Neural cell (in vitro differentiated cells): ENCODE data around the gene PPM1B.

Experiments used
- CTCF ChIP-seq: fragments of 450-650 bp; IDR thresholded peaks from 2 replicates; pipeline ENCODE4 v1.5.1; 2014; ENCODE audit warnings: antibody characterized with exemption, mild to moderate bottlenecking, moderate library complexity; ENCODE audit not compliant: poor library complexity, severe bottlenecking
- EZH2 ChIP-seq: fragments of 200-600, 300-800 bp; shearing (Covaris generic), sonication (generic); IDR thresholded peaks from 2 replicates; pipeline ENCODE4 v1.6.1; 2014; ENCODE audit warnings: antibody characterized with exemption, low read length, borderline replicate concordance, mild to moderate bottlenecking; ENCODE audit not compliant: insufficient read depth, poor library complexity, severe bottlenecking
- POLR2AphosphoS5 ChIP-seq: IDR thresholded peaks from 2 replicates; pipeline ENCODE4 v1.6.1; 2012
- RAD21 ChIP-seq: fragments of 450-650 bp; conservative IDR thresholded peaks from 2 replicates; pipeline ENCODE4 v1.6.1; 2014; ENCODE audit warnings: antibody characterized with exemption, mild to moderate bottlenecking, moderate library complexity
- SMC3 ChIP-seq: fragments of 450-650 bp; conservative IDR thresholded peaks from 2 replicates; pipeline ENCODE4 v1.6.1; 2014; ENCODE audit warnings: antibody characterized with exemption, mild to moderate bottlenecking, moderate library complexity; ENCODE audit not compliant: poor library complexity
- TAF1 ChIP-seq: IDR thresholded peaks from 2 replicates; pipeline ENCODE4 v1.6.1; 2012; ENCODE audit warnings: low read depth
- TF ChIP-seq, protein P1 (sequence below): IDR thresholded peaks from 2 replicates; pipeline ENCODE4 v1.6.1; 2012; ENCODE audit warnings: borderline replicate concordance

DNA sequence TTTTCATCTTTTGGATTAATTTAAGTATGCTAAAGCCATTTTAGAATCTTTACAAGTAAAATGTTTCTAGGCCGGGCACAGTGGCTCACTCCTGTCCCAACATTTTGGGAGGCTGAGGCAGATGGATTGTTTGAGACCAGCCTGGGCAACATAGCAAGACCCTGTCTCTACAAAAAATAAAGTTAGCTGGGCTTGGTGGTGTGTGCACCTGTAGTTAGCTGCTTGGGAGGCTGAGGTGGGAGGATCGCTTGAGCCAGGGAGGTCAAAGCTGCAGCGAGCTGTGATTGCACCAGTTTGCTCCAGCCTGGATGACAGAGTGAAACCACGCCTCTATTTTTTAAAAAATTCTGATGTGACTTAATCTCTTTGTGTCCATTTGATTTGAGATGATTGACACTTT is 3.9 kb downstream of the PPM1B start:
- TF ChIP-seq CTCF (no peak), EZH2 (no peak), POLR2AphosphoS5 (no peak), RAD21 (no peak), TAF1 (no peak), SMC3 (no peak)
- TF ChIP-seq, protein P1, sequence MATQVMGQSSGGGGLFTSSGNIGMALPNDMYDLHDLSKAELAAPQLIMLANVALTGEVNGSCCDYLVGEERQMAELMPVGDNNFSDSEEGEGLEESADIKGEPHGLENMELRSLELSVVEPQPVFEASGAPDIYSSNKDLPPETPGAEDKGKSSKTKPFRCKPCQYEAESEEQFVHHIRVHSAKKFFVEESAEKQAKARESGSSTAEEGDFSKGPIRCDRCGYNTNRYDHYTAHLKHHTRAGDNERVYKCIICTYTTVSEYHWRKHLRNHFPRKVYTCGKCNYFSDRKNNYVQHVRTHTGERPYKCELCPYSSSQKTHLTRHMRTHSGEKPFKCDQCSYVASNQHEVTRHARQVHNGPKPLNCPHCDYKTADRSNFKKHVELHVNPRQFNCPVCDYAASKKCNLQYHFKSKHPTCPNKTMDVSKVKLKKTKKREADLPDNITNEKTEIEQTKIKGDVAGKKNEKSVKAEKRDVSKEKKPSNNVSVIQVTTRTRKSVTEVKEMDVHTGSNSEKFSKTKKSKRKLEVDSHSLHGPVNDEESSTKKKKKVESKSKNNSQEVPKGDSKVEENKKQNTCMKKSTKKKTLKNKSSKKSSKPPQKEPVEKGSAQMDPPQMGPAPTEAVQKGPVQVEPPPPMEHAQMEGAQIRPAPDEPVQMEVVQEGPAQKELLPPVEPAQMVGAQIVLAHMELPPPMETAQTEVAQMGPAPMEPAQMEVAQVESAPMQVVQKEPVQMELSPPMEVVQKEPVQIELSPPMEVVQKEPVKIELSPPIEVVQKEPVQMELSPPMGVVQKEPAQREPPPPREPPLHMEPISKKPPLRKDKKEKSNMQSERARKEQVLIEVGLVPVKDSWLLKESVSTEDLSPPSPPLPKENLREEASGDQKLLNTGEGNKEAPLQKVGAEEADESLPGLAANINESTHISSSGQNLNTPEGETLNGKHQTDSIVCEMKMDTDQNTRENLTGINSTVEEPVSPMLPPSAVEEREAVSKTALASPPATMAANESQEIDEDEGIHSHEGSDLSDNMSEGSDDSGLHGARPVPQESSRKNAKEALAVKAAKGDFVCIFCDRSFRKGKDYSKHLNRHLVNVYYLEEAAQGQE: no peak
